ENCODE measurements around the gene ERI3. TPM values are rescaled to one million over a fixed set of nuclear protein-coding genes. Genes with fewer than 3 reads are reported as not detected.

Gene ERI3
- total and polyA plus RNA-seq, 2 donors from 2014 or later = 60.4 to 126 TPM

DNA sequence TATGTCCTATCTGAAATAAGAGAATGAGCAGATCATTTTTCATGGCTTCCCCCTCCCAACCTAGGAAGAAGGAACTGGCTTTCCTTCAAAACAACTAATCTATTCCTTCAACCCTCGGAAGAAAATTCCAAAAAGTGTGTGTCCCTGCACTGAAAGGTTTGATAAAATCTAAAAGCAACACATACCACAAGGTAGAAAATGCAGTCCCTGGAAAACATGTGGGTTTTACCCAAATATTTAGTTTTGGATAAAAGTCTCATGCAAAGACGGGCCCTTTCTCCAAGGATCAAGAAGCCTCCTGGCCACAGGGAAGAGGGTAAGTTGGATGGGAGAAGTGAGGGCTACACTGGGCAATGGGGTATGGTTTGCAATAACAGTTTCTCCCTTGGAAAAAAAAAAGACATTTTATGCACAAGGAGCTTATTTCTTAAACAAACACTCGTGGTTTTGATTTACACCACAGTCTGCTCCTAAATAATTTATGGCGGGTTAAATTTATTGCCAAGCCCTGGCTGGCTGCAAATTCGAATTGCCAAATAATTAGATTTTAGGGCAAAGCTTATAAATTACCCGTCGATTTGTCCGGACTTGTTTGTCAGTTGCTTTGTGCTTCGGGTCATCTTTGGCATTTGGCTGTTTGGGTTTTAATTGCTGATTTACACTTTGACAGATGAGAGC lies 28.9 kb downstream of the ERI3 start:
- DNase-seq = no peak
- no peak overlapping the region for H3K9ac ChIP-seq (ENCODE audit: low read length in 3 of 3)
- TF ChIP-seq, protein P1, sequence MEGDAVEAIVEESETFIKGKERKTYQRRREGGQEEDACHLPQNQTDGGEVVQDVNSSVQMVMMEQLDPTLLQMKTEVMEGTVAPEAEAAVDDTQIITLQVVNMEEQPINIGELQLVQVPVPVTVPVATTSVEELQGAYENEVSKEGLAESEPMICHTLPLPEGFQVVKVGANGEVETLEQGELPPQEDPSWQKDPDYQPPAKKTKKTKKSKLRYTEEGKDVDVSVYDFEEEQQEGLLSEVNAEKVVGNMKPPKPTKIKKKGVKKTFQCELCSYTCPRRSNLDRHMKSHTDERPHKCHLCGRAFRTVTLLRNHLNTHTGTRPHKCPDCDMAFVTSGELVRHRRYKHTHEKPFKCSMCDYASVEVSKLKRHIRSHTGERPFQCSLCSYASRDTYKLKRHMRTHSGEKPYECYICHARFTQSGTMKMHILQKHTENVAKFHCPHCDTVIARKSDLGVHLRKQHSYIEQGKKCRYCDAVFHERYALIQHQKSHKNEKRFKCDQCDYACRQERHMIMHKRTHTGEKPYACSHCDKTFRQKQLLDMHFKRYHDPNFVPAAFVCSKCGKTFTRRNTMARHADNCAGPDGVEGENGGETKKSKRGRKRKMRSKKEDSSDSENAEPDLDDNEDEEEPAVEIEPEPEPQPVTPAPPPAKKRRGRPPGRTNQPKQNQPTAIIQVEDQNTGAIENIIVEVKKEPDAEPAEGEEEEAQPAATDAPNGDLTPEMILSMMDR (IDR thresholded peaks at IDR 0.05; ENCODE audit: borderline replicate concordance, extremely low read depth, insufficient read depth) = no peak
- H3K4me1 ChIP-seq (ENCODE audit: control insufficient read depth in 2 of 3, insufficient read depth in 2 of 3, low read depth in 1 of 3, low read length in 3 of 3) = peaks cover 0 to 10% (median 0%) of the 10 kb centered on the region in 3 donors
- intact Hi-C loops (cut with DNase I) = no loop called here
- no peak overlapping the region for H3K4me3 ChIP-seq (ENCODE audit: low read length in 3 of 3)
- H3K27me3 ChIP-seq (ENCODE audit: control insufficient read depth, insufficient read depth, low read length) = no peaks in the 10 kb centered on the region
- no peaks in the 10 kb centered on the region for H3K9me3 ChIP-seq (ENCODE audit: control insufficient read depth in 2 of 3, insufficient read depth in 1 of 3, low read length in 3 of 3)
- FAIRE-seq = no peak
- H3K36me3 ChIP-seq (ENCODE audit: control insufficient read depth in 2 of 3, insufficient read depth in 3 of 3, low read length in 3 of 3) = peaks cover 0 to 6% (median 4%) of the 10 kb centered on the region in 3 donors
- no peak overlapping the region for H3K27ac ChIP-seq (ENCODE audit: low read depth in 2 of 2, low read length in 2 of 2)

DNA sequence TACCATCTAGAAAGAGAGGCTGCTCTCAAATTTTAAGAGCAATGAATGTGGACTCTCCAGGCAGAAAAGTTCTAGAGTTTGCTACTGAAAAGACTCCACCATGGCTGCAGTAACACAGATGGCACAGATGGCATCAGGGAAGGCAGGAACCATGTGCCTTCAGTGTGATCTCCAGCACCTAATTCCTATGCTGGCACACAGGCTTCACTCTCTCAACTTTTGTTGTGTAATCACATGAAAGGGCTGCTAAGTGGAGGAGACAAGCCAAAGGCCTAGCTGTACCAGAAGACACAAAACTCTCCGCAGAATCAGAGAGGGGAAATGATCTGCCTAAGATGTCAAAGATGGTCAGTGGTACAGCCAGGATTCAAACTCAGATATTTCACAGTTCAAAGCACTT lies 31.1 kb downstream of the ERI3 start:
- FAIRE-seq = no peak
- DNase-seq = no peak
- H3K9ac ChIP-seq (ENCODE audit: low read length in 3 of 3) = no peak overlapping the region
- H3K36me3 ChIP-seq (ENCODE audit: control insufficient read depth in 2 of 3, insufficient read depth in 3 of 3, low read length in 3 of 3) = peaks cover under 1 to 10% (median 9%) of the 10 kb centered on the region in 3 donors
- no peaks in the 10 kb centered on the region for H3K27me3 ChIP-seq (ENCODE audit: control insufficient read depth, insufficient read depth, low read length)
- H3K4me1 ChIP-seq (ENCODE audit: control insufficient read depth in 2 of 3, insufficient read depth in 2 of 3, low read depth in 1 of 3, low read length in 3 of 3) = peaks cover 0 to 5% (median 0%) of the 10 kb centered on the region in 3 donors
- intact Hi-C loops (cut with DNase I) = no loop called here
- no peak overlapping the region for H3K27ac ChIP-seq (ENCODE audit: low read depth in 2 of 2, low read length in 2 of 2)
- TF ChIP-seq, protein P1 (IDR thresholded peaks at IDR 0.05; ENCODE audit: borderline replicate concordance, extremely low read depth, insufficient read depth) = no peak
- H3K9me3 ChIP-seq (ENCODE audit: control insufficient read depth in 2 of 3, insufficient read depth in 1 of 3, low read length in 3 of 3) = no peaks in the 10 kb centered on the region
- no peak overlapping the region for H3K4me3 ChIP-seq (ENCODE audit: low read length in 3 of 3)

DNA sequence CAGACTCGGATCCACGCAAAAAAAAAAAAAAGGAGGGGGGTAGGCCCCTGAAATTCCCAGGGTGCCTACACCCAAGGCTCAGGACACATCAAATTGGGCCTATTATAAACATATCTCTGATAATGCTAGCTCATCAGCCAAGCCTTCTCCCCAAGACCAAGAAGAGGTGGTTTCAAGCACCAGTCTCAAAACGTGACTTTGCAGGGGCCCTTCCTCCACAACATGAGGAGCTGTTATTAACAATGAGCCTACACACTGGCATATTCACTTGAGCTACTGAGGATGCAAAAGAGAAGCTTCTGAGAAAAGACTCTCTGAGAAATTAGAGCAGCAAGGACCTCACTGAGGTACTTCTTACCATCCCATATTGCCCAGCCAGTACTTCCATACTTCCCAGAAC lies 32.7 kb downstream of the ERI3 start:
- Histone ChIP-seq H3K27ac (ENCODE audit: low read depth in 2 of 2, low read length in 2 of 2) (no peak overlapping the region), H3K9ac (ENCODE audit: low read length in 3 of 3) (no peak overlapping the region), H3K9me3 (ENCODE audit: control insufficient read depth in 2 of 3, insufficient read depth in 1 of 3, low read length in 3 of 3) (no peaks in the 10 kb centered on the region), H3K36me3 (ENCODE audit: control insufficient read depth in 2 of 3, insufficient read depth in 3 of 3, low read length in 3 of 3) (peaks cover 5 to 19% (median 14%) of the 10 kb centered on the region in 3 donors), H3K4me1 (ENCODE audit: control insufficient read depth in 2 of 3, insufficient read depth in 2 of 3, low read depth in 1 of 3, low read length in 3 of 3) (no peaks in the 10 kb centered on the region), H3K4me3 (ENCODE audit: low read length in 3 of 3) (no peak overlapping the region), H3K27me3 (ENCODE audit: control insufficient read depth, insufficient read depth, low read length) (no peaks in the 10 kb centered on the region)
- DNase-seq (no peak), FAIRE-seq (no peak)
- TF ChIP-seq, protein P1 (IDR thresholded peaks at IDR 0.05; ENCODE audit: borderline replicate concordance, extremely low read depth, insufficient read depth) = no peak
- intact Hi-C loops (cut with DNase I) = no loop called here

All from kidney (tissue), 14 donors.